ENCODE measurements around the gene AHI1.

AHI1 gene

DNA sequence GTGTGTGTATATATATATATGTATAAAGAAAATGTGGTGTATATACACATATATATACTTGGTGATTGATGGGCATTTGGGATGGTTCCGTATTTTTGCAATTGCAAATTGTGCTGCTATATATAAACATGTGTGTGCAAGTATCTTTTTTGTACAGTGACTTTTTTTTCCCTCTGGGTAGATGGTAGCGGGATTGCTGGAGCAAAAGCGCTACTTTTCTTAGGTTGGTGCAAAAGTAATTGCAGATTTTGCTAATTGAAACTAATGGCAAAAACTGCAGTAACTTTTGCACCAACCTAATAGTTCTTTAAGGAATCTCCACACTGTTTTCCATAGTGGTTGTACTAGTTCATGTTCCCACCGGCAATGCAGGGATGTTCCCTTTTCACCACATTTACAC lies 135.4 kb downstream of the AHI1 start:
- no peak for DNase-seq (ENCODE audit: low read depth)
- no peak overlapping the region for H3K4me3 ChIP-seq (ENCODE audit: low read depth, low read length)
- TF ChIP-seq, protein P1, sequence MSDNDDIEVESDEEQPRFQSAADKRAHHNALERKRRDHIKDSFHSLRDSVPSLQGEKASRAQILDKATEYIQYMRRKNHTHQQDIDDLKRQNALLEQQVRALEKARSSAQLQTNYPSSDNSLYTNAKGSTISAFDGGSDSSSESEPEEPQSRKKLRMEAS (IDR thresholded peaks at IDR 0.05; ENCODE audit: low read depth, low read length): no peak
- TF ChIP-seq MYC (IDR thresholded peaks at IDR 0.05; ENCODE audit: low read depth, low read length) (no peak), POLR2A (IDR thresholded peaks at IDR 0.05; ENCODE audit: extremely low read depth, insufficient read length) (no peak)
- TF ChIP-seq, protein P2, sequence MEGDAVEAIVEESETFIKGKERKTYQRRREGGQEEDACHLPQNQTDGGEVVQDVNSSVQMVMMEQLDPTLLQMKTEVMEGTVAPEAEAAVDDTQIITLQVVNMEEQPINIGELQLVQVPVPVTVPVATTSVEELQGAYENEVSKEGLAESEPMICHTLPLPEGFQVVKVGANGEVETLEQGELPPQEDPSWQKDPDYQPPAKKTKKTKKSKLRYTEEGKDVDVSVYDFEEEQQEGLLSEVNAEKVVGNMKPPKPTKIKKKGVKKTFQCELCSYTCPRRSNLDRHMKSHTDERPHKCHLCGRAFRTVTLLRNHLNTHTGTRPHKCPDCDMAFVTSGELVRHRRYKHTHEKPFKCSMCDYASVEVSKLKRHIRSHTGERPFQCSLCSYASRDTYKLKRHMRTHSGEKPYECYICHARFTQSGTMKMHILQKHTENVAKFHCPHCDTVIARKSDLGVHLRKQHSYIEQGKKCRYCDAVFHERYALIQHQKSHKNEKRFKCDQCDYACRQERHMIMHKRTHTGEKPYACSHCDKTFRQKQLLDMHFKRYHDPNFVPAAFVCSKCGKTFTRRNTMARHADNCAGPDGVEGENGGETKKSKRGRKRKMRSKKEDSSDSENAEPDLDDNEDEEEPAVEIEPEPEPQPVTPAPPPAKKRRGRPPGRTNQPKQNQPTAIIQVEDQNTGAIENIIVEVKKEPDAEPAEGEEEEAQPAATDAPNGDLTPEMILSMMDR (IDR thresholded peaks at IDR 0.05; ENCODE audit: low read depth, low read length): no peak

DNA sequence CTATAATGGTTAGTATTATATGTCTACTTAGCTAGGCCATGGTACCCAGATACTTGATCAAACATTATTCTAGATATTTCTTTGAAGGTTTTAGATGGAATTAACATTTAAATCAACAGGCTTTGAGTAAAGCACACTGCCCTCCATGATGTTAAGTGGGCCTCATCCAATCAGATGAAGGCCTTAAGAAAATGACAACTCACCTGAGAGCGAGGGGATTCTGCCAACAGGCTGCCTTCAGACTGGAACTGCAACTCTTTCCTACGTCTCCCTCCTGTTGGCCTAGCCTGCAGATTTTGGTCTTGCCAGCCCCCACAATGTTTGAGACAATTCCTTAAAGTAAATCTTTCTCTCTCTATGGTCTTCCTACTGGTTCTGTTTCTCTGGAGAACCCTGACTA lies 137.3 kb downstream of the AHI1 start:
- H3K4me3 ChIP-seq (ENCODE audit: low read depth, low read length): no peak overlapping the region
- TF ChIP-seq MYC (IDR thresholded peaks at IDR 0.05; ENCODE audit: low read depth, low read length) (no peak), POLR2A (IDR thresholded peaks at IDR 0.05; ENCODE audit: extremely low read depth, insufficient read length) (no peak)
- TF ChIP-seq, protein P1 (IDR thresholded peaks at IDR 0.05; ENCODE audit: low read depth, low read length): no peak
- TF ChIP-seq, protein P2 (IDR thresholded peaks at IDR 0.05; ENCODE audit: low read depth, low read length): no peak
- no peak for DNase-seq (ENCODE audit: low read depth)

DNA sequence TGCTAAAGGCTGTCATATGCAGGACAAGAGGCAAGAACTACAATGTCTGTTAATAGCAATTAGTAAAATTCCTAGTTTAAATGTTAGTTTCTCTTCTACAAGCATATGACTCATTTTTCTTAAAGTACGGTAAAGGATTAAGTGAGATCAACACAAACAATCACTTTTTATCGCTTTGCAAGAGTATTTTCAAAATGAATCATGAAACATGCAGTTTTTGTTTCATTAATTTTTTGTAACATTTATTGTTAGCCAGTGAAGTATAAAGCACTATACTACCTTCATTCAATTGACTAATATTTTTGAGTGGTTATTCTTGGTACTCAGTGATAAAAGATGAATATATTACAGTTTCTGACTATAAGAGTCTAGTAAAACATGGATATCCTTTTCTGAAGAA lies 138.6 kb downstream of the AHI1 start:
- no peak for DNase-seq (ENCODE audit: low read depth)
- no peak overlapping the region for H3K4me3 ChIP-seq (ENCODE audit: low read depth, low read length)
- TF ChIP-seq POLR2A (IDR thresholded peaks at IDR 0.05; ENCODE audit: extremely low read depth, insufficient read length): no peak
- TF ChIP-seq MYC (IDR thresholded peaks at IDR 0.05; ENCODE audit: low read depth, low read length): no peak
- TF ChIP-seq, protein P2 (IDR thresholded peaks at IDR 0.05; ENCODE audit: low read depth, low read length): no peak
- TF ChIP-seq, protein P1 (IDR thresholded peaks at IDR 0.05; ENCODE audit: low read depth, low read length): no peak

DNA sequence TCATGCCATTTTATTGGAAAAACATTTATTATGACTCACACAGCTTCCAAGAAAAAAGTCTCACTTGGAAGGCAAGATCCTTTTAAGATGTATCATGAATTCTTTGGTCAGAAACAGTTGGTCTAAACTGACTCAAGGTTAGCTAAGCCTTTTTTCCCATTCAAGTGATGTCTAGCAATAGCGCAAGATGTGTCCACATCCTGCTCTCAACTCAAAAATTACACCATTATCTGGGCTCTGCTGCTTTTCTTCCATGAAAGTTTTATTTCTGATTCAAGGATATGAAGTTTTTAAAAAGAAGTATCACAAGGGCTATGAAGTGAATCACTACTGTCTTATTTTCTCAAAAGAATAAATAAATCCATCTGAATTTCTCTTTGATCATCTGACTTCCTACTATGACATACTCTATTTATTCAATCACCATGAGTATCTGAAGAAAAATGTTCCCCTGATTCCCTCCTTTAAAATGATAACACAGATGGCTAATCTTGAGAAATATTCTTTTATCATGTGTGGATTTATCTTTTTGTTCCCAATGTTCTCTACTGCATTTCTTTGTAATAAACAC lies 139.2 kb downstream of the AHI1 start:
- DNase-seq (ENCODE audit: low read depth): no peak
- no peak overlapping the region for H3K4me3 ChIP-seq (ENCODE audit: low read depth, low read length)
- no peak for TF ChIP-seq POLR2A (IDR thresholded peaks at IDR 0.05; ENCODE audit: extremely low read depth, insufficient read length)
- TF ChIP-seq, protein P2 (IDR thresholded peaks at IDR 0.05; ENCODE audit: low read depth, low read length): no peak
- TF ChIP-seq MYC (IDR thresholded peaks at IDR 0.05; ENCODE audit: low read depth, low read length): no peak
- TF ChIP-seq, protein P1 (IDR thresholded peaks at IDR 0.05; ENCODE audit: low read depth, low read length): no peak

DNA sequence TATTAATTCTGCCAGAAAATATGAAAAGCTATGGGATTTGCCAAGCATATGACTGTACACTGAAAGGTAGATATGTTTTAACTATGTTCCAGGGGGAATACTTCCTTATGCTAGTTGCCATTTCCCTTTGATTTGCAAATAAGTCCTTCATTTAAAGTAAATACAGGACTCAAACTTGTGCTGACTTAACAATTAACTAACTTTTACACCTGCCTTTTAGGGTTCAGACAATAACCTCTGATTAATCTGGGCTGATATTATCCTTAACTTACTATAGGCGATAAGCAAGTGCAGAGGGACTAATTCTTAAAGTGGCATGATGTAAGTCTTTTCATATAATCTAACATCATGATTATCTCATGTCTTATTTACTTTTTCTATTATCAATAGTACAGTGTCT lies 143.1 kb downstream of the AHI1 start:
- TF ChIP-seq, protein P1 (IDR thresholded peaks at IDR 0.05; ENCODE audit: low read depth, low read length): no peak
- TF ChIP-seq MYC (IDR thresholded peaks at IDR 0.05; ENCODE audit: low read depth, low read length) (no peak), POLR2A (IDR thresholded peaks at IDR 0.05; ENCODE audit: extremely low read depth, insufficient read length) (no peak)
- TF ChIP-seq, protein P2 (IDR thresholded peaks at IDR 0.05; ENCODE audit: low read depth, low read length): no peak

More for the DNA sequence above, 143.1 kb downstream of the AHI1 start:
- H3K4me3 ChIP-seq (ENCODE audit: low read depth, low read length): no peak overlapping the region
- no peak for DNase-seq (ENCODE audit: low read depth)
